Heart right ventricle (tissue), 16 donors: Measurements from ENCODE around the gene BDKRB2. TPM values are rescaled to one million over a fixed set of nuclear protein-coding genes. Genes with fewer than 3 reads are reported as not detected.

Experiments
- ATAC-seq, 8 donors: fragments of 200-7000 bp; cut with Tn5 transposase; one replicate each; pipeline ENCODE4 v1.9.1; 2020; ENCODE audit warnings: mild to moderate bottlenecking in 8 of 8, moderate library complexity in 8 of 8, moderate number of reproducible peaks in 1 of 8
- DNase-seq, 2 donors: peaks; one replicate each; pipeline ENCODE4 v3.0.0-alpha.2; 2020
- H3K27ac ChIP-seq, 10 donors: fragments of 200-600 bp; sonication (generic) in 2 of 10; one replicate each; pipeline versions ENCODE4 v1.5.0 to v1.8.0; 2020 to 2022; ENCODE audit warnings: mild to moderate bottlenecking in 3 of 10
- H3K27me3 ChIP-seq, 7 donors: fragments of 200-600 bp; one replicate each; pipeline ENCODE4 v1.8.0; 2021 to 2022; ENCODE audit warnings: mild to moderate bottlenecking in 2 of 7
- H3K36me3 ChIP-seq, 9 donors: fragments of 200-600 bp; sonication (generic) in 1 of 9; one replicate each; pipeline versions ENCODE4 v1.5.0 to v1.8.0; 2020 to 2022; ENCODE audit warnings: mild to moderate bottlenecking in 2 of 9
- H3K4me1 ChIP-seq, 9 donors: fragments of 200-600 bp; sonication (generic) in 1 of 9; one replicate each; pipeline versions ENCODE4 v1.5.0 to v1.8.0; 2020 to 2022; ENCODE audit warnings: mild to moderate bottlenecking in 4 of 9
- H3K4me3 ChIP-seq, 10 donors: fragments of 200-600 bp; sonication (generic) in 2 of 10; one replicate each; pipeline versions ENCODE4 v1.5.0 to v1.8.0; 2020 to 2022; ENCODE audit warnings: mild to moderate bottlenecking in 7 of 10, moderate library complexity in 2 of 10
- H3K9me3 ChIP-seq, 11 donors: fragments of 200-600 bp in 10 of 11; sonication (generic) in 2 of 11; one replicate each; pipeline versions ENCODE4 v1.5.0 to v1.8.0; 2013 to 2022; ENCODE audit warnings: mild to moderate bottlenecking in 2 of 11, control low read depth in 1 of 11, moderate library complexity in 1 of 11
- WGBS, 2 donors: extraction: QIAGEN DNeasy Blood & Tissue Kit; methylation state at CpG; one replicate each; pipeline ENCODE4 v1.1.7; 2013; ENCODE audit warnings: inconsistent platforms in 1 of 2; 5-methylcytosine and 5-hydroxymethylcytosine counted together
- intact Hi-C, 10 donors: fragments of 100-400 bp; cut with DNase I; formaldehyde crosslinking; loops; one replicate each; pipeline versions ENCODE4 v1.11.1 to v1.14.2; 2022
- polyA plus RNA-seq, 2 donors: library from polyadenylated mRNA; stranded (reverse); fragments of 200-250 nt; gene quantifications; one replicate each; pipeline ENCODE4 v1.2.3, GENCODE V29; 2013
- total RNA-seq, 10 donors: library from RNA; stranded (reverse); fragmentation: NEBNext Ultra II Directional in 3 of 10; extraction: Animal tissue kit (Norgen Biotek cat#: 25700) in 3 of 10; gene quantifications; one replicate each; pipeline versions ENCODE4 v1.2.1 to v1.2.4, GENCODE V29; 2021 to 2023
- TF ChIP-seq, protein P1 (sequence below), 9 donors: fragments of 200-600 bp; sonication (generic) in 2 of 9; IDR thresholded peaks; one replicate each; pipeline versions ENCODE4 v1.5.0 to v1.8.0; 2021 to 2022; ENCODE audit warnings: antibody characterized with exemption in 9 of 9, mild to moderate bottlenecking in 5 of 9, moderate library complexity in 1 of 9
- donor health status: Arrhythmogenic right ventricular cardiomyopathy.
- donor health status: ischemic (EF 13 %, LVEDD 7.1; RV severe dilation, severe dysfunction).
- donor health status: healthy with polysubstance abuse.
- donor health status: DM: no; HTN: yes; CAD: no.
- donor health status: DM: no; HTN: no; CAD: no.
- donor health status: ischemic (EF 25% LVEDD 6.9; RV normal size, moderate dysfunction).
- donor health status: ischemic (EF 25% LVEDD 5.7; RV mildly dilated, moderate dysfunction).
- donor health status: healthy.
- donor health status: DM: yes; HTN: yes; CAD: no.
- donor health status: Ischemic cardiomyopathy.
- donor health status: ischemic (EF 35%, LVEDD 5.7; RV mildly dilated, moderate dysfunction).
- donor health status: nonischemic (EF 11% LVEDD 7.7; RV severe dilation, severe dysfunction).
- donor health status: DM: yes; HTN: yes; CAD: no.
- donor health status: PGD.
- donor health status: ischemic (EF 29% LVEDD 5.4; RV normal size, mild dysfunction).
- donor health status: nonischemic (EF 23%, LVEDD 6.1; RV moderate dilation, normal function).

Gene BDKRB2
- total and polyA plus RNA-seq, 12 donors = 0.19 to 3.6 (median 0.59) TPM

DNA sequence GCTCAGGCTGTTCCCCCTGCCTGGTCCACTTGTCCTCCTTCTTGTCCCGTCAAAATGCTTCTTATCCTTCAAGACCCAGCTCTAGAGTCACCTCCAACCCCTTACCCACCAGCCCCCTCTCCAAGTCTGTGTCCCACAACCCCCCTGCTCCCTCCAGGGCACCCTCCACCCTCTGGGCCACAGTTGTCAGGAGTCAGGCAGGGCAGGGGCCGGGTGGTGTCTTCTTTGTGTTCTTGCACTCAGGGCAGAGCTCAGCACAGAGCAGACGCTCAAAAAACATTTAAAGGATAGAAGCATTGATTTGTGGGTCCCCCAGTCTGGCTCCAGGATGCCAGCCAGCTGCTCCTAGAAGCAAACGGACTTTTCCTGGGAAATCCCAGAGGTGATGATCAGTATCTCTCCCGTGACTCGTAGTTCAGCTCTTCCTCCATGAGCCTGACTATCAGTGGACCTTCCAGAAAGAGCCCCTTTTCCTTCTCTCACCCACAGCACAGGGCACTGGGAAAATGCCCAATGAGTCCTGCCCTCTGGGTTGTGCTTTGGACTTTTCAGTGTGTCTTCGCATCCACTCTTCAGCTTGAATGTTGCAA, 34.1 kb downstream of the BDKRB2 start:
- no peaks in the 10 kb centered on the region for H3K4me1 ChIP-seq
- TF ChIP-seq, protein P1, sequence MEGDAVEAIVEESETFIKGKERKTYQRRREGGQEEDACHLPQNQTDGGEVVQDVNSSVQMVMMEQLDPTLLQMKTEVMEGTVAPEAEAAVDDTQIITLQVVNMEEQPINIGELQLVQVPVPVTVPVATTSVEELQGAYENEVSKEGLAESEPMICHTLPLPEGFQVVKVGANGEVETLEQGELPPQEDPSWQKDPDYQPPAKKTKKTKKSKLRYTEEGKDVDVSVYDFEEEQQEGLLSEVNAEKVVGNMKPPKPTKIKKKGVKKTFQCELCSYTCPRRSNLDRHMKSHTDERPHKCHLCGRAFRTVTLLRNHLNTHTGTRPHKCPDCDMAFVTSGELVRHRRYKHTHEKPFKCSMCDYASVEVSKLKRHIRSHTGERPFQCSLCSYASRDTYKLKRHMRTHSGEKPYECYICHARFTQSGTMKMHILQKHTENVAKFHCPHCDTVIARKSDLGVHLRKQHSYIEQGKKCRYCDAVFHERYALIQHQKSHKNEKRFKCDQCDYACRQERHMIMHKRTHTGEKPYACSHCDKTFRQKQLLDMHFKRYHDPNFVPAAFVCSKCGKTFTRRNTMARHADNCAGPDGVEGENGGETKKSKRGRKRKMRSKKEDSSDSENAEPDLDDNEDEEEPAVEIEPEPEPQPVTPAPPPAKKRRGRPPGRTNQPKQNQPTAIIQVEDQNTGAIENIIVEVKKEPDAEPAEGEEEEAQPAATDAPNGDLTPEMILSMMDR (IDR thresholded peaks at IDR 0.05) = no peak
- no peaks in the 10 kb centered on the region for H3K9me3 ChIP-seq
- peaks cover 0 to 39% (median 12%) of the 10 kb centered on the region in 7 donors for H3K27me3 ChIP-seq
- no peak for ATAC-seq
- H3K36me3 ChIP-seq = no peaks in the 10 kb centered on the region
- no peak for DNase-seq
- intact Hi-C loops = no loop called here
- WGBS, 2 donors = 71 to 74% methylated on average over 7 of the region's 7 CpGs
- H3K27ac ChIP-seq = no peak overlapping the region
- H3K4me3 ChIP-seq = no peak overlapping the region

DNA sequence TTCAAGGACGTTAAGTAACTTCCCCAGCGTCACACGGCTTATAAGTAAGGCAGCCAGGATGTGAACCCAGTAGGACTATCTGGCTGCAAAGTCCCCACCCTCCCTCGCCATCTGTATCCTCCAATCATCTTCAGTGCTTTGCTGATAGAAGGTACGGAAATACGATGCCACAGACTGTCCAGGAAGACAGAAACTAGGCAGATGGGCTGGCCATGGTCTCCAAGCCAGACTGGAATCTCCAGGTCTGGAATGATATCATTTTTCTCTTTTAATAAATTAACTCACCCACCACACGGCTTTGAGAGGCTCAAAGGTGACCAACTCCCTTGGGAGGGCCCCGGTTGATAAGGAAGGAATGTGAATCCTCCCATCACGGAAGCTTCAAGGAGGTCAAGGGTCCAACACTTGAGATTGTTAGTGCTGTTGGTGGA, 35.1 kb downstream of the BDKRB2 start:
- TF ChIP-seq, protein P1 (IDR thresholded peaks at IDR 0.05) = no peak
- no peaks in the 10 kb centered on the region for H3K36me3 ChIP-seq
- no peaks in the 10 kb centered on the region for H3K4me1 ChIP-seq
- no peaks in the 10 kb centered on the region for H3K9me3 ChIP-seq
- H3K4me3 ChIP-seq = no peak overlapping the region
- no peak for DNase-seq
- H3K27me3 ChIP-seq = peaks cover 0 to 31% (median 12%) of the 10 kb centered on the region in 7 donors
- H3K27ac ChIP-seq = no peak overlapping the region
- ATAC-seq = no peak
- intact Hi-C loops = no loop called here
- 42 to 44% methylated on average over 9 of the region's 9 CpGs for WGBS, 2 donors

DNA sequence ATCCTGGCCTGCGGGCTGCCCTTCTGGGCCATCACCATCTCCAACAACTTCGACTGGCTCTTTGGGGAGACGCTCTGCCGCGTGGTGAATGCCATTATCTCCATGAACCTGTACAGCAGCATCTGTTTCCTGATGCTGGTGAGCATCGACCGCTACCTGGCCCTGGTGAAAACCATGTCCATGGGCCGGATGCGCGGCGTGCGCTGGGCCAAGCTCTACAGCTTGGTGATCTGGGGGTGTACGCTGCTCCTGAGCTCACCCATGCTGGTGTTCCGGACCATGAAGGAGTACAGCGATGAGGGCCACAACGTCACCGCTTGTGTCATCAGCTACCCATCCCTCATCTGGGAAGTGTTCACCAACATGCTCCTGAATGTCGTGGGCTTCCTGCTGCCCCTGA, 36.0 kb downstream of the BDKRB2 start:
- DNase-seq = no peak
- WGBS, 2 donors = 93 to 97% methylated on average over 18 of the region's 18 CpGs
- H3K4me1 ChIP-seq = no peaks in the 10 kb centered on the region
- TF ChIP-seq, protein P1 (IDR thresholded peaks at IDR 0.05) = no peak
- no peaks in the 10 kb centered on the region for H3K36me3 ChIP-seq
- no peak overlapping the region for H3K4me3 ChIP-seq
- peaks cover 0 to 31% (median 12%) of the 10 kb centered on the region in 7 donors for H3K27me3 ChIP-seq
- H3K9me3 ChIP-seq = no peaks in the 10 kb centered on the region
- intact Hi-C loops = no loop called here
- ATAC-seq = no peak
- H3K27ac ChIP-seq = no peak overlapping the region

DNA sequence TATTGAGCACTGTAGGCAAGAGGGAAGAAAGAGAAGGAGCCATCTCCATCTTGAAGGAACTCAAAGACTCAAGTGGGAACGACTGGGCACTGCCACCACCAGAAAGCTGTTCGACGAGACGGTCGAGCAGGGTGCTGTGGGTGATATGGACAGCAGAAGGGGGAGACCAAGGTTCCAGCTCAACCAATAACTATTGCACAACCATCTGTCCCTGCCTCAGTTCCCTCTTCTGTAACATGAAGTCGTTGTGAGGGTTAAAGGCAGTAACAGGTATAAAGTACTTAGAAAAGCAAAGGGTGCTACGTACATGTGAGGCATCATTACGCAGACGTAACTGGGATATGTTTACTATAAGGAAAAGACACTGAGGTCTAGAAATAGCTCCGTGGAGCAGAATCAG, 37.5 kb downstream of the BDKRB2 start:
- H3K9me3 ChIP-seq = no peaks in the 10 kb centered on the region
- H3K27me3 ChIP-seq = peaks cover 0 to 21% (median 9%) of the 10 kb centered on the region in 7 donors
- H3K4me3 ChIP-seq = no peak overlapping the region
- intact Hi-C loops = no loop called here
- H3K27ac ChIP-seq = no peak overlapping the region
- no peaks in the 10 kb centered on the region for H3K4me1 ChIP-seq
- 93 to 94% methylated on average over 10 of the region's 10 CpGs for WGBS, 2 donors
- DNase-seq = no peak
- no peaks in the 10 kb centered on the region for H3K36me3 ChIP-seq
- TF ChIP-seq, protein P1 (IDR thresholded peaks at IDR 0.05) = no peak
- no peak for ATAC-seq
